Measurements from ENCODE around the gene FRG2.
"Not testable (repeated sequence)": the region's sequence is repeated elsewhere in the genome, so short reads cannot be mapped to it uniquely, and the experiment has no call there.

DNA sequence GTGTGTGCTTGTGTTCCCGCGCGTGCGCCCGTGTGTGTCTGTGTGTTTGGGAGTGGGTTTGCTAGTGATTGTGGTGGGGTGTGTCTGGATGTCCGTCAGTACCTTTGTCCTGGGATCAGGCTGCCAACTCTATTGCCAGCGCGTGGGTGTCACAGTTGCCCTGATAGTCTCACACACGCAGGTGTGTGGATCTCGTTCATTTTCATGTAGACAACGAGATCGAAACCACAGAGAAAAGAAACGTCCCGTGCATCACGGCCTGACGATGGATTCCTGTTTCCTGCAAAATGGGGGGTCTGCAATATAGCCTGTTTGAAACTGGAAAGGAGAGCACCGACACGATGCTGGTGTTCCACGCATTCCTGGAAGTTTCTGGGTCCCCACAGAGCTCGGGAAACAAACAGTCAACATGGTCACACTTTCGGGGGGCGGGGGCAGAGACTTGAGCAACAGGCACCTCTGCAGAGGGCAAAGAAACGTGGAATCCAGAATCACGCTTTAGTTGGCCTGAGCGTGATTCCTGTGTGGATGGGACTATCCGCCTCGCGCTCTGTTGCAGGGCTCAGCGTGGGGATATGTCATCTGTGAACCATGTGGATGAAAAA, 7.1 kb downstream of the FRG2 start:
- TF ChIP-seq YY1 (IDR thresholded peaks at IDR 0.05; ENCODE audit: insufficient read depth, insufficient read length); SUZ12 (IDR thresholded peaks at IDR 0.05; ENCODE audit: extremely low read depth, insufficient read depth, insufficient read length): not testable (repeated sequence)

All from NT2/D1 (cell line).